Keratinocyte (primary cell): ENCODE results near the gene TMEM125. TPM values are rescaled to one million over a fixed set of nuclear protein-coding genes. Genes with fewer than 3 reads are reported as not detected.

Experiments used
- DNase-seq: peaks from one replicate; pipeline ENCODE4 v3.0.0-alpha.2; 2011; ENCODE audit warnings: low read depth, missing footprints, low spot score
- FAIRE-seq: peaks from 2 replicates; lab custom pipeline; 2011; peaks lifted over from hg19 to GRCh38; lab: Jason Lieb, UNC
- H2AFZ ChIP-seq: 2 replicates; pipeline ENCODE4 v1.6.0; 2012; ENCODE audit warnings: low read length, control low read depth, inconsistent platforms; ENCODE audit not compliant: control insufficient read depth
- H3K27ac ChIP-seq: 2 replicates; pipeline ENCODE4 v1.5.1; 2011; ENCODE audit warnings: low read length; ENCODE audit not compliant: control insufficient read depth, insufficient read depth
- H3K27me3 ChIP-seq: 3 replicates; pipeline ENCODE4 v1.6.0; 2011; ENCODE audit warnings: low read length; ENCODE audit not compliant: control insufficient read depth, insufficient read depth; ENCODE audit errors: extremely low read depth
- H3K36me3 ChIP-seq, 2 experiments: 2 replicates in 1 of 2; 3 replicates in 1 of 2; pipeline ENCODE4 v1.5.1; 2011; ENCODE audit warnings: low read length in 2 of 2, mild to moderate bottlenecking in 1 of 2; ENCODE audit not compliant: control insufficient read depth in 2 of 2, insufficient read depth in 2 of 2; ENCODE audit errors: extremely low read depth in 1 of 2
- H3K4me1 ChIP-seq: 3 replicates; pipeline ENCODE4 v1.5.1; 2011; ENCODE audit warnings: low read length; ENCODE audit not compliant: control insufficient read depth, insufficient read depth; ENCODE audit errors: extremely low read depth
- H3K4me2 ChIP-seq: 3 replicates; pipeline ENCODE4 v1.6.0; 2011; ENCODE audit warnings: low read depth, low read length; ENCODE audit not compliant: control insufficient read depth, insufficient read depth; ENCODE audit errors: extremely low read depth
- H3K4me3 ChIP-seq, 3 experiments: fragments of 200-600 bp in 1 of 3; sonication (generic) in 1 of 3; 2 replicates in 2 of 3; 3 replicates in 1 of 3; pipeline ENCODE4 v1.5.1; 2011 to 2016; ENCODE audit warnings: low read length in 3 of 3, mild to moderate bottlenecking in 3 of 3, control low read depth in 2 of 3, inconsistent platforms in 1 of 3, low read depth in 1 of 3, mixed read lengths in 1 of 3, mixed run types in 1 of 3, moderate library complexity in 1 of 3; ENCODE audit not compliant: control insufficient read depth in 2 of 3, insufficient read depth in 2 of 3; ENCODE audit errors: extremely low read depth in 1 of 3
- H3K79me2 ChIP-seq: 2 replicates; pipeline ENCODE4 v1.6.0; 2012; ENCODE audit warnings: low read length; ENCODE audit not compliant: control insufficient read depth, insufficient read depth
- H3K9ac ChIP-seq: 3 replicates; pipeline ENCODE4 v1.6.0; 2011; ENCODE audit warnings: low read length; ENCODE audit not compliant: control insufficient read depth, insufficient read depth; ENCODE audit errors: extremely low read depth
- H3K9me1 ChIP-seq: 3 replicates; pipeline ENCODE4 v1.6.0; 2011; ENCODE audit warnings: low read length; ENCODE audit not compliant: control insufficient read depth, insufficient read depth; ENCODE audit errors: extremely low read depth
- H3K9me3 ChIP-seq: 2 replicates; pipeline ENCODE4 v1.5.1; 2012; ENCODE audit warnings: low read depth, low read length; ENCODE audit not compliant: control insufficient read depth
- H4K20me1 ChIP-seq: 3 replicates; pipeline ENCODE4 v1.6.0; 2011; ENCODE audit warnings: low read length; ENCODE audit not compliant: control insufficient read depth, insufficient read depth; ENCODE audit errors: extremely low read depth
- CTCF ChIP-seq, 3 experiments: IDR thresholded peaks in 1 of 3; conservative IDR thresholded peaks in 1 of 3; optimal IDR thresholded peaks in 1 of 3; 2 replicates in 2 of 3; 3 replicates in 1 of 3; pipeline versions ENCODE3 to v1.5.1; 2011; ENCODE audit warnings: low read length in 3 of 3, mild to moderate bottlenecking in 3 of 3, moderate library complexity in 2 of 3, control low read depth in 1 of 3, inconsistent platforms in 1 of 3; ENCODE audit not compliant: insufficient read depth in 2 of 3; ENCODE audit errors: extremely low read depth in 1 of 3
- EZH2 ChIP-seq: IDR thresholded peaks from one replicate; pipeline ENCODE4 v1.6.1; 2012; ENCODE audit warnings: inconsistent platforms, mild to moderate bottlenecking, low read length, moderate library complexity
- dilution Hi-C: fragments of 300-500 bp; cut with MboI; formaldehyde crosslinking; loops from one replicate; pipeline ENCODE4 v1.7.0; 2020; ENCODE audit warnings: low sequenced_read_pairs; ENCODE audit not compliant: extremely low pct_ligation_motif_present
- polyA plus RNA-seq, 5 experiments: library from polyadenylated mRNA; depleted of rRNA in 3 of 5; stranded (reverse) in 3 of 5; stranded (forward) in 1 of 5; unstranded in 1 of 5; fragments of >200 nt; gene quantifications; 1 replicate in 1 of 5; 2 replicates in 3 of 5; 3 replicates in 1 of 5; pipeline versions ENCODE4 v1.2.1 to v1.2.3, GENCODE V29; 2011 to 2012; ENCODE audit warnings: missing spikeins in 2 of 5, low read depth in 1 of 5, low replicate concordance in 1 of 5

The TMEM125 gene
- polyA plus RNA-seq, 1 donor (not counting 4 experiments of a cell fraction or from before 2014, with no cell fraction given) = 0.92 TPM

GRCh38 chr1:43319288-43319687 is 49.5 kb downstream of the TMEM125 start:
- no peak for FAIRE-seq
- TF ChIP-seq EZH2 = no peak
- TF ChIP-seq CTCF (optimal IDR thresholded peaks at IDR 0.05 in 1 of 3, IDR thresholded peaks at IDR 0.05 in 1 of 3, conservative IDR thresholded peaks at IDR 0.05 in 1 of 3; ENCODE audit: extremely low read depth in 1 of 3, insufficient read depth in 2 of 3, low read length in 3 of 3) = no peak
- Histone ChIP-seq H4K20me1 (no peaks in the 10 kb centered on the region), H3K9ac (no peak overlapping the region), H2AFZ (no peak overlapping the region), H3K4me2 (no peak overlapping the region), H3K79me2 (no peaks in the 10 kb centered on the region), H3K27me3 (no peaks in the 10 kb centered on the region), H3K9me3 (no peaks in the 10 kb centered on the region), H3K4me1 (no peaks in the 10 kb centered on the region), H3K27ac (no peak overlapping the region), H3K9me1 (no peaks in the 10 kb centered on the region), H3K4me3 (no peak overlapping the region), H3K36me3 (no peaks in the 10 kb centered on the region)
- no peak for DNase-seq
- dilution Hi-C loops = no loop called here

- Histone ChIP-seq H3K27me3 (no peaks in the 10 kb centered on the region), H3K9ac (no peak overlapping the region), H3K4me1 (no peaks in the 10 kb centered on the region), H3K4me3 (no peak overlapping the region), H3K4me2 (no peak overlapping the region), H3K27ac (no peak overlapping the region), H3K9me3 (no peaks in the 10 kb centered on the region), H3K9me1 (no peaks in the 10 kb centered on the region), H3K79me2 (no peaks in the 10 kb centered on the region), H3K36me3 (no peaks in the 10 kb centered on the region), H2AFZ (no peak overlapping the region), H4K20me1 (no peaks in the 10 kb centered on the region)
- DNase-seq = no peak
- no peak for TF ChIP-seq EZH2
- no peak for TF ChIP-seq CTCF (optimal IDR thresholded peaks at IDR 0.05 in 1 of 3, IDR thresholded peaks at IDR 0.05 in 1 of 3, conservative IDR thresholded peaks at IDR 0.05 in 1 of 3; ENCODE audit: extremely low read depth in 1 of 3, insufficient read depth in 2 of 3, low read length in 3 of 3)
- dilution Hi-C loops = no loop called here
- FAIRE-seq = no peak
Observed at GRCh38 chr1:43319766-43320165, 50.0 kb downstream of the TMEM125 start.
